Neural crest cell (in vitro differentiated cells): ENCODE data around the gene SLC27A4. TPM values are rescaled to one million over a fixed set of nuclear protein-coding genes. Genes with fewer than 3 reads are reported as not detected.
"Not testable (repeated sequence)": the region's sequence is repeated elsewhere in the genome, so short reads cannot be mapped to it uniquely, and the experiment has no call there.

Experiments
- DNase-seq: peaks from one replicate; pipeline ENCODE4 v3.0.0; 2021; ENCODE audit warnings: low read depth, mixed read lengths, low spot score
- H3K27ac Mint-ChIP-seq: one replicate; pipeline ENCODE4 v1.8.0; 2021; ENCODE audit warnings: mild to moderate bottlenecking, mixed read lengths; ENCODE audit not compliant: unreplicated experiment
- H3K27me3 Mint-ChIP-seq: 2 replicates; pipeline ENCODE4 v1.8.0; 2021; ENCODE audit warnings: low read depth, mild to moderate bottlenecking, mixed read lengths
- H3K36me3 Mint-ChIP-seq: 2 replicates; pipeline ENCODE4 v1.8.0; 2021; ENCODE audit warnings: low read depth, mild to moderate bottlenecking, mixed read lengths
- H3K4me1 Mint-ChIP-seq: 2 replicates; pipeline ENCODE4 v1.8.0; 2021; ENCODE audit warnings: mixed read lengths
- H3K4me3 Mint-ChIP-seq: one replicate; pipeline ENCODE4 v1.8.0; 2021; ENCODE audit warnings: mild to moderate bottlenecking, mixed read lengths
- H3K9me3 Mint-ChIP-seq: 2 replicates; pipeline ENCODE4 v1.8.0; 2021; ENCODE audit warnings: mixed read lengths
- total RNA-seq: library from RNA; stranded (reverse); gene quantifications from 2 replicates; pipeline ENCODE4 v1.2.1, GENCODE V29; 2021
- TF ChIP-seq, protein P1 (sequence below): fragments of 200-600 bp; sonication (generic); conservative IDR thresholded peaks from 2 replicates; pipeline ENCODE4 v1.5.0; 2021; ENCODE audit warnings: antibody characterized with exemption, mild to moderate bottlenecking

SLC27A4 gene
- total RNA-seq, 1 donor from 2014 or later: 45.6 TPM

DNA sequence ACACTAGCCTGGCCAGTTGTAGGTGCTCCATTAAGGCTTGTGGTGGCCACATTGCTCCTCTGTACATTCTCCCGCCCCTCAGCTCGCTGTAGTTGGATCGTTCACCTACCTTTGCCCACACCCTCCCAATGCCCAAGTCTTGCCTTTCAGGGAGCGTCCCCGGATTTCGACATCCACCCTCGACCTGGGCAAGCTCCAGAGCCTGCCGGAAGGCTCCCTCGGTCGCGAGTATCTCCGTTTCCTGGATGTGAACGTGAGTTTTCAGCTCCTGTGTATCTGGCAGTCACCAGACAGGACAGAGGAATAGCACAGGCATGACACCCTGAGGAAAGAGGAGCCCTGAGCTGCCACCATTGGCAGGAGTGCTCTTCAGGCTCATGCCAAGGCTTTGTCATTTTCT is 14.7 kb upstream of the SLC27A4 start:
- TF ChIP-seq, protein P1, sequence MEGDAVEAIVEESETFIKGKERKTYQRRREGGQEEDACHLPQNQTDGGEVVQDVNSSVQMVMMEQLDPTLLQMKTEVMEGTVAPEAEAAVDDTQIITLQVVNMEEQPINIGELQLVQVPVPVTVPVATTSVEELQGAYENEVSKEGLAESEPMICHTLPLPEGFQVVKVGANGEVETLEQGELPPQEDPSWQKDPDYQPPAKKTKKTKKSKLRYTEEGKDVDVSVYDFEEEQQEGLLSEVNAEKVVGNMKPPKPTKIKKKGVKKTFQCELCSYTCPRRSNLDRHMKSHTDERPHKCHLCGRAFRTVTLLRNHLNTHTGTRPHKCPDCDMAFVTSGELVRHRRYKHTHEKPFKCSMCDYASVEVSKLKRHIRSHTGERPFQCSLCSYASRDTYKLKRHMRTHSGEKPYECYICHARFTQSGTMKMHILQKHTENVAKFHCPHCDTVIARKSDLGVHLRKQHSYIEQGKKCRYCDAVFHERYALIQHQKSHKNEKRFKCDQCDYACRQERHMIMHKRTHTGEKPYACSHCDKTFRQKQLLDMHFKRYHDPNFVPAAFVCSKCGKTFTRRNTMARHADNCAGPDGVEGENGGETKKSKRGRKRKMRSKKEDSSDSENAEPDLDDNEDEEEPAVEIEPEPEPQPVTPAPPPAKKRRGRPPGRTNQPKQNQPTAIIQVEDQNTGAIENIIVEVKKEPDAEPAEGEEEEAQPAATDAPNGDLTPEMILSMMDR: no peak
- peaks cover 2% of the 10 kb centered on the region for H3K27me3 Mint-ChIP-seq

DNA sequence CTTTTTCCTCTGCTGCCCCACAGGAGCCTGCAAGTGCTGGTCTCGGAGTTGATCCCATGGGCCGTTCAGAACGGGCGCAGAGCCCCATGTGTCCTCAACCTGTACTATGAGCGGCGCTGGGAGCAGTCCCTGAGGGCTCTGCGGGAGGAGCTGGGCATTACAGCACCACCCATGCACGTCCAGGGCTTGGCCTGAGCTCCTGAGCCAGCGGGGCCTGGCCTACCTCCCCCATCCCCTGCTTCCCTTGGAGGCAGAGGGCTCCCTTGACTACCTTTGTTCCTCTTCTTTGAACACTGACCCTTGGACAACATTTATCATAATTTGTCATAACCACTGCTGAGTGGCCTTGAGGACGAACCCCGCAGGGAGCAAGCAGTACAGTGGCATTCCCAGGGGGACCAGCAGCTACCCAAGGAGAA is 6.9 kb upstream of the SLC27A4 start:
- Mint-ChIP-seq H3K4me1 (no peaks in the 10 kb centered on the region), H3K27ac (no peak overlapping the region), H3K27me3 (no peaks in the 10 kb centered on the region), H3K4me3 (no peak overlapping the region), H3K36me3 (no peaks in the 10 kb centered on the region), H3K9me3 (no peaks in the 10 kb centered on the region)
- TF ChIP-seq, protein P1: no peak
- no peak for DNase-seq

More for the DNA sequence above, 14.7 kb upstream of the SLC27A4 start:
- Mint-ChIP-seq H3K27ac (no peak overlapping the region), H3K36me3 (peaks cover 2% of the 10 kb centered on the region), H3K4me1 (peaks cover 26% of the 10 kb centered on the region), H3K9me3 (no peaks in the 10 kb centered on the region), H3K4me3 (peak overlapping the region; percentile 98)
- no peak for DNase-seq

DNA sequence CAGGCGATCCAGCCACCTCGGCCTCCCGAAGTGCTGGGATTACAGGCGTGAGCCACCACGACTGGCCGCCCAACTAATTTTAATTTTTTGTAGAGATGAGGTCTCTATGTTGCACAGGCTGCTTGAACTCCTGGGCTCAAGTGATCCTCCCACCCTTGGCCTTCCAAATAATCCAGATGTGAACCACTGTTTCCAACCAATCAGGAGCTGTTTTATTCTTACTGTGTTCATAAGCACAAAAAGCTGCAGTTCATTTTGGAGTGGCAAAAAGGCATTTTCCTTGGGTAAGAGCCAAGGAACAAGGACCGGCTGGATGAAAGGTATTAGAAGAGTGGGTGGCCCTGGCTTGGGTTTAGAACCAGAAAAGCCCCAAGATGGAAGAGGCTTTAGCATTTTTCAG is 5.2 kb upstream of the SLC27A4 start:
- TF ChIP-seq, protein P1: no peak
- Mint-ChIP-seq H3K9me3 (no peaks in the 10 kb centered on the region), H3K4me1 (no peaks in the 10 kb centered on the region), H3K27ac (no peak overlapping the region), H3K4me3 (peak overlapping the region; percentile 66), H3K36me3 (no peaks in the 10 kb centered on the region), H3K27me3 (no peaks in the 10 kb centered on the region)
- DNase-seq: no peak

DNA sequence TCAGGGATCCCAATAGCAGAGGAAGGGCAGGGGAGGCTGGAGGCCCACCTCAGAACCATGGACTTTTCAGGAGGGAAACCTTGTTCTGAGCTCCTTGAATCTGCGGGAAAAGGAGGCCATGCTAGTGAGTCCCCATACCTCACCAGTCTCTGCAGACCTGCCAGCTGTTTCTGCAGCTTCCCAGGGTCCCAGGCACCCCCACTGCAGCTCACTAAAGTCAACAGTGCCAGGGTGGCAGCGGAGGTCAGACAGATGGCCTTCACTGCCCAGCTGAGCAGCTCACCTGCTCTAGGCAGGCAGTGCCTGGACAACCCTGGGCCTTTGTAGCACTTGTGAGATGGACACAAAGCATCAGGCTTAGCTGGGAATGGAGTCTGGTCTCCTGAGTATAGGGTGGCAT is 4.4 kb upstream of the SLC27A4 start:
- TF ChIP-seq, protein P1: no peak
- Mint-ChIP-seq H3K4me1 (no peaks in the 10 kb centered on the region), H3K36me3 (no peaks in the 10 kb centered on the region), H3K27ac (no peak overlapping the region), H3K27me3 (no peaks in the 10 kb centered on the region), H3K4me3 (no peak overlapping the region), H3K9me3 (no peaks in the 10 kb centered on the region)
- no peak for DNase-seq

DNA sequence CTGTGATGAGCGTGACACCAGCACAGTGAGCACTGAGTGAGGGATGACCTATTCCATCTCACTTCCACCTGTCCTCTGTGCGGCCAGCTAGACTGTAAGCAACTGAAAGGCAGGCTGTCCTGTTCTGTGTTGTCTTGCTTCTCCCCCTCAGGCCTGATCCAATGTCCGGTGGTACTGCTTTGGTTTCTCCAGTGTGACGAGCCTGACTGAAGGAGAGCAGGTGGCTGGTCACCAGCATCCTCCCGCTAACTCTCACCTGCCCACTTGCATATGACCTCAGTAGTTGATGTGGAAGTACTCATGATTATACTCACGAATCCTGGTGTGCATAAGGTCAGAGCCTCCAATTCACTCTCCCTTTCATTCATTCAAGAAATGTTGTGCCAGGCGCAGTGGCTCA is 2.4 kb upstream of the SLC27A4 start:
- no peaks in the 10 kb centered on the region for H3K36me3 Mint-ChIP-seq
- H3K27me3 Mint-ChIP-seq: peaks cover 2% of the 10 kb centered on the region
- H3K27ac Mint-ChIP-seq: no peak overlapping the region
- H3K4me3 Mint-ChIP-seq: peak overlapping the region; percentile 62
- DNase-seq: no peak
- TF ChIP-seq, protein P1: no peak
- H3K4me1 Mint-ChIP-seq: peaks cover 7% of the 10 kb centered on the region
- no peaks in the 10 kb centered on the region for H3K9me3 Mint-ChIP-seq

DNA sequence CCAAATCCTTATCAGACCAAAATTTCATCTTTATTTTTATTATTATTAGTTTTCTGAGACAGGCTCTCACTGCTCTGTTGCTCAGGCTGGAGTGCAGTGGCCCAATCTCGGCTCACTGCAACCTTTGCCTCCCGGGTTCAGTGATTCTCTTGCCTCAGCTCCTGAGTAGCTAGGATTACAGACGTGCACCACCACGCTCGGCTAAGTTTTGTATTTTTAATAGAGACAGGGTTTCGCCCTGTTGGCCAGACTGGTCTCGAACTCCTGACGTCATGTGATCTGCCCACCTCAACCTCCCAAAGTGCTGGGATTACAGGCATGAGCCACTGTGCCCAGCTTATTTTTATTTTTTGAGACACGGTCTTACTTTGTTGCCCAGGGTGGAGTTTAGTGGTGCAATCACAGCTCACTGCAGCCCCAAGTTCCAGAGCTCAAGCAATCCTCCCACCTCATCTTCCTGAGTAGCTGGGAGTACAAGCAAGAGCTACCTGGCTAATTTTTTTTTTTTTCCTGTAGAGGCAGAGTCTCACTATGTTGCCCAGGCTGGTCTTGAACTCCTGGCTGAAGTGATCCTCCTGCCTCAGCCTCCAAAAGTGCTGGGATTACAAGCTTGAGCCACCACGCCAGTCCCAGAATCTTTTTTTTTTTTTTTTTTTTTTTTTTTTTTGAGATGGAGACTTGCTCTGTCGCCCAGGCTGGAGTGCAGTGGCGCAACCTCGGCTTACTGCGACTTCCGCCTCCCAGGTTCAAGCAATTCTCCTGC is 1.3 kb upstream of the SLC27A4 start:
- H3K27ac Mint-ChIP-seq, H3K4me1 Mint-ChIP-seq, DNase-seq, H3K27me3 Mint-ChIP-seq, H3K9me3 Mint-ChIP-seq, H3K36me3 Mint-ChIP-seq: not testable (repeated sequence)
- H3K4me3 Mint-ChIP-seq: peak overlapping the region; percentile 95
